DOHH2 (cell line): ENCODE results near the gene MGAT4C.

Experiments
- CTCF ChIP-seq: fragments of 200-600 bp; sonication (generic); IDR thresholded peaks from one replicate; pipeline ENCODE4 v1.5.1; 2014; ENCODE audit warnings: antibody characterized with exemption, mild to moderate bottlenecking, low read depth, low read length; ENCODE audit not compliant: poor library complexity, severe bottlenecking
- EZH2phosphoT487 ChIP-seq: fragments of 200-600 bp; sonication (generic); IDR thresholded peaks from 2 replicates; pipeline ENCODE4 v1.6.1; 2017; ENCODE audit warnings: borderline replicate concordance, mild to moderate bottlenecking, antibody characterized with exemption, low read length, moderate library complexity, mixed read lengths

GRCh38 chr12:86198696-86199444 is 57.3 kb downstream of the MGAT4C start:
- TF ChIP-seq CTCF = no peak
- no peak for TF ChIP-seq EZH2phosphoT487
